HG02798 (cell line): ENCODE data around the gene DHRS13.
"Not testable (repeated sequence)": the region's sequence is repeated elsewhere in the genome, so short reads cannot be mapped to it uniquely, and the experiment has no call there.

Experiments
- ATAC-seq: cut with Tn5 transposase; IDR thresholded peaks from one replicate; pipeline ENCODE4 v1.9.1; 2021; ENCODE audit warnings: mild to moderate bottlenecking; ENCODE audit not compliant: unreplicated experiment, poor library complexity

The DHRS13 gene

DNA sequence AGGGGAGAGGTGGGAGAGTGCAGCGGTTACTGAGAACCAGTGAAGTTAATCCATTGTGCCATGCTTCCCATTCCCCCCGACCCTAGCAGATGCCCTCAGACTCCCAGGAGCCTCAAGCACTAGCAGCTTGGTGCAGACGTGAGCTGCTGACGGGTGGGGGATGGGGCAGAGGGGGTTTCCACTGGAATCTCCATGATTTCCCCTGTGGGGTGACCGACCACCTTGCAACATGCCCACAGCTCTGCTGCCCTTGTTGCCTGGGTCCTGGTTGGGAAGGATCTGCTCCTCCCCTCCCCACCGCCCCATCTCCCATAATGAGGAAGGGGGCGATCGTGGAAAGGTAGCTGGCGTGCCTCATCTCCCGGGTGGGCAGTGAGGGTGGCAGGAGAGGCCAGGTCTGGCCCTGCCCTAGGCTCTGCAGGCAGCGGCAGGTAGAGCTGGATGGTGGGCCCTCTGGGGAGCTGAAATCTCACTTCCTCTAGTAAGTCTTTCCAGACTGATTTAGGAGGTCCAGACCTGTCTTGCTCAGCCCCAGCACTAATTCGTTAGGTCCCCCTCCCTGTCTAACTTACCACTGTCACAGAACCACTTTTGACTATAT, 14.9 kb downstream of the DHRS13 start:
- no peak for ATAC-seq

DNA sequence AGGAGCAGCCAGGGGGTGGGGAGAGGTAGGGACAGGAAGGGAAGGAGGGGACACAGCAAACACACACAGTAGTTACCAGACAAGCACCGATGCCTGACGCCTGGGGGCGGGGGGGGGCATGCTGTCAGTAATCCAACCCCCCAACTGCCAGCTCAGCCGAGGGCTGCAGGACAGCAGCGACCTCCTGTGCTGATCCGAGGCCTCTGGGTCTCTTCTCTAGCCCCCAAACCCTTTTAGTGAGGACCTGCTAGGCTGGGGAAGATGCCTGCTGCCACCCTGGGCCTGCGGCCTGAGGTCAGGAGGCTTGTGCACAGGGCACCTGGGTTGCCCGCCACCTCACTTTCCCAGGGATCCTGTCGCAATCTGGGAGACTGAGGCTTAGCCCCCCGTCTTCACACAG, 16.9 kb downstream of the DHRS13 start:
- ATAC-seq, result no peak

DNA sequence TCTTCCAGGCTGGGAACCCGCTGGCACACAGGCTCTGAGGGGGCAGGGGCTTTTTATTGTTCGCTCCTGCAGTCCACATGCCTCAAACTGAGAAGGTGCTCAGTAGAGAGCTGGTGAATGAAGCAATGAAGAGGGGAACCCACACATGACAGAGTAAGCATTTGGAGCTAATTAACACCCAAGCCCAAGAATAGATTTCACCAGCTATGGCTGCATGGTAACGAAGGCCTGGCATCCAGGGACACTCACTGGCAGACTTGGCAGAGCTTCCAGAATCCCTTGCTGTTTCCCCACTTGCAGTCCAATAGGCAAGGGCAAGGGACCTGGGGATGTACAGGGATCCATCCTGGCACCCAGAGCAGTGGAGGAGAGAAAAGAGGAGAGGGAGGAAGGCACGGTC, 17.5 kb downstream of the DHRS13 start:
- no peak for ATAC-seq

DNA sequence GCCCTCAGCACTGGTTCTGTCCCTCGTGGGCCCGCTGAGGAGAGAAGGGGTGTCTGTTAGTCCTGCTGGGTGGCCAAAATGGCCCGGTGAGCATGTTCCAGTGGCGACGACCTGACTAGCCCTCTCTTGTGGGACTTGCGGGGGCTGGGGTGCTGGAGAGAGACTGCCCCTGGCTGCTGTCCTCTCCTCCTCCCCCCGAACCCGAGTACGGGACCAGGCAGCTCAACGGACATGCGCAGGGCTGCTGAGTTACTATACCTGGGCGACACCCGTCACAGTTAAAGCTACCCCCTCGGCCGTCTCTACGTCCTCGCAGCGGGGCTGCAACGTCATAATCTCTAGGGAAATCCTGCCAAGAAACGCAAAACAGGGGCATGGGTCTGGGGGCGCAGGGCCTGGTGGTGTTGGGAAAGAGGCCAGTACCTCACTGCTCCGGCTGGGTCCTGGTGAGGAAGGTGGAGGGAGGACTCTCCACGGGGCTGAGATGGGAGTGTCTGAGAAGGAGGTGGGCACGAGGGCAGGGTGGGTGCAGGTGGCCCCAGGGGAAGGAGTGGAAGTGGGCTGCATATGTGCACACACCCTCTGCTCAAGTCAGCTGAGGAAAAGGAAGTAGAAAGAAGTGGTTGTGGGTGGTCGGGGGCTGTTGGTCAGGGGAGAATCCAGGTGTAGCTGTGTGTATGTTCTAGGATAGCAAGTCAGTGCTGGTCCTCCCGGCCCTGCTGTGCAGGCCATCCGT, 18.7 kb downstream of the DHRS13 start:
- ATAC-seq, result no peak

DNA sequence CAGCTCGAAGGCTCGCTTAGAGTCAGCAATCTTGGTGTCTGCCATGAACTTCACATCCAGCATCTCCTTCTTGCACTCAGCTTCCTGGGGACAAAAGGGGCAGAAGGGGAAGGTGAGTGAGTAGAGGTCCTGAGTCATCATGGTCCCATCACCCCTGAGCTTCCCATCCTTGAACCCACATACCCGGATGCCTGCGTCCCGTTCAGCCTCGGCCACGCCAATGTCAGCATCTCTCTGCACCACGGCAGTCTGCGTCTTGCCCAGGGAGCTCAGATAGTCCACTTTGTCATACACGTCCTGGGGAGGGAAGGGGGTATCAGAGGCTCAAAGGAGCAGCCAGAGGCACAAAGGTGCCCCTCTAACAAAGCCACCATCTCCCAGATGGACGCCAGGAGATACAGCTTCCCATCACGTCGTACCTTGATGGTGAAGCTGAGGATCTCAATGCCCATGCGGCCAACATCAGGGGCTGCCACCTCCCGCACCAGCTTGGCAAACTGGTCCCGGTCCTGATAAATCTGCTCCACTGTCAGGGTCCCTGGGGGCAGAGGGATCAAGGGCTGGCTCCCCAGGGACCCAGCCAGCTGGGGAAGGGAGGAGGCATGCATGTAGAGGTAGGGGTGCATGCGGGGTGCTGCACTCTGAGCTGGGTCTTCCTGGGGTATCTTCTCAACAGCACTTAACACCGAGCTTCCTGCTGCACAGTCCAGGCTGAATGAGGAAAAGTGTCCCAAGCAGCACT, 20.6 kb downstream of the DHRS13 start:
- ATAC-seq, result no peak

DNA sequence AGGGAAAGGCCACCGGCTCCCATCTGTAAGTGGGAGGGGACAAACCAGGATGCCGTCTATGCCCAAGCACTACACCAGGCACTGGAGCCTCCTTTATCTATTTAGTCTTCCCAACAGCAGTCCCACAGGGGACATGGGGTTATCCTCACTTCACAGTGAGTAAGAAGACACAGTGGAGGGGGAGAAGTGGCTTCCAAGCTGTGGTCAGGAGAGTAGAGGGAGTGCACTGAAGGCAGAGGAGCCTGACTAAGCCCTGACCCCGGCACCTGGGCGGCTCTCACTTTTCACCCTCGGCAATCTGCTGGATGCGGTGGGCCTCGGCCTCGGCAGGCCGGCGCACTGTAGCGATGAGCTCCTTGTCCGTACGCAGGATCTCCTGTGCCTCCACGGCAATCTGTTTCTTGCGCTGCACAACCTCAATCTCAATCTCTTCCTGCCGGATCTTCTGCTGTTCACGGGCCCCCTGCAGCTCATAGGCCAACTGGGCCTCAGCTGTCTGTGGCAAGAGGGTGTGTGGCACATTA, 21.3 kb downstream of the DHRS13 start:
- no peak for ATAC-seq

DNA sequence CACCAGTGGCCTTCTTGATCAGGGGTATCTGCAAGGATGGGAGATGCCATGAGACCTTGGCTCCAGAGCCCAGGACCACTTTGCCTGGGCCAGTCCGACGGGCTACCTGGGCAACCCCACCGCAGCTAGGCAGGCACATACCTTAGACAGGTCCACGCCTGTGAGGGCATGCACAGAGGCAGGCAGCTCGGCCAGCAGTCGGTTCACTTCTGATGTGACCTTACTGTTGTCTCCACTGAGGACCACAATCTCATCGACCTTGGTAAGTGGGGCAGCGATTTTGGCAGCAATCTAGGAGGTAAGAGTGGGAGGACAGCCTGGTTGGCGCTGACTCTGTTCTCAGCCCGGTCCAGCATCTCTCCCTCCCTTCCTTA, 22.3 kb downstream of the DHRS13 start:
- ATAC-seq, result no peak

DNA sequence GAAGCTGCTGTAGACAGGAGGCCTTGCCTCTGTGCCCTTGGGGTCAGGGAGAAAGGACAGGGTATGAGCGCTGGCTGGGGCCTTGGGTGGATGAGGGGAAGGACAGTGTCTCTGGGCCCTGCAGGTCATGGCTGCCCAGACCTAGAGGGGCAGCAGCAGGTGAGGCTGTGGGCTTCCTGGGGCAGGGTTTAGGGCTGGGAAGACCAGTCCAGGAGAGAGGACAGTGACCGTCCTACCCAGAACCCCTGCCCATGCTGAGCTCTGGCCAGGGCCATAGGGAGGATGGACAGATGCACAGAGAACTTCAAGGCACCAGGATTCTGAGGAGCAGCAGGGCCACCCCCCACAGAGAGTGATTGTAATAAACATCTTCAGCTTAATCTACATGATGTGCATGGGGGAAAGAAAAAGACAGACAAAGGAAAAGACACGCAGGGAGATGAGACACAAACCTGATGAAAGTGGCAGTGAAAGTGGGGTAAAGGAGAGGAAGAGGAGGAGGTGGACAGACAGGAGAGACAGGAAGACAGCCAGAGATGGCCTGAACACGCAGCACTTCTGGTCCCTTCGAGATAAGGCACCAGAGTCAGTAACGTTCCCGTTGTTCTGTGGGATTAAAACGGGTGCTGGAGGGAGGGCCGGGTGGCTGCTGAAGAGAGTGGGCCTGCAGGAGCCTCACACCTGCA, 22.9 kb downstream of the DHRS13 start:
- ATAC-seq, result no peak

DNA sequence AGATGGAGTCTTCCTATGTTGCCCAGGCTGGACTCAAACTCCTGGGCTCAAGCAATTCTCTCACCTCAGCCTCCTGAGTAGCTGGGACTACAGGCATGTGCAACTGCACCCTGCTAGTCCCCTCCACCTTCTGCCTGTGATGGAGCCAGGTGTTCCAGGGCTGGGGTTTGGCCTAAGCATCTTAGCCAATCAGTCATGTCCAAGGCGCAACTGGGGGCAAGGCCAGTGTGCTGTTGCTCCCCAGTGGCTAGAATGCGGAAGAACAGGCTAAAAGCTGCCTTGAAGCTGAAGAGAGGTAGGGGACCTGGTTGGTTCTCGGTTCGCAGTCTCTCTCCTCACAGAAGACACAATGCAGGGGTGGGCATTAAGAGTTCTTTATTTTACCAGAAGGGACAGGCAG, 23.9 kb downstream of the DHRS13 start:
- ATAC-seq, result no peak

DNA sequence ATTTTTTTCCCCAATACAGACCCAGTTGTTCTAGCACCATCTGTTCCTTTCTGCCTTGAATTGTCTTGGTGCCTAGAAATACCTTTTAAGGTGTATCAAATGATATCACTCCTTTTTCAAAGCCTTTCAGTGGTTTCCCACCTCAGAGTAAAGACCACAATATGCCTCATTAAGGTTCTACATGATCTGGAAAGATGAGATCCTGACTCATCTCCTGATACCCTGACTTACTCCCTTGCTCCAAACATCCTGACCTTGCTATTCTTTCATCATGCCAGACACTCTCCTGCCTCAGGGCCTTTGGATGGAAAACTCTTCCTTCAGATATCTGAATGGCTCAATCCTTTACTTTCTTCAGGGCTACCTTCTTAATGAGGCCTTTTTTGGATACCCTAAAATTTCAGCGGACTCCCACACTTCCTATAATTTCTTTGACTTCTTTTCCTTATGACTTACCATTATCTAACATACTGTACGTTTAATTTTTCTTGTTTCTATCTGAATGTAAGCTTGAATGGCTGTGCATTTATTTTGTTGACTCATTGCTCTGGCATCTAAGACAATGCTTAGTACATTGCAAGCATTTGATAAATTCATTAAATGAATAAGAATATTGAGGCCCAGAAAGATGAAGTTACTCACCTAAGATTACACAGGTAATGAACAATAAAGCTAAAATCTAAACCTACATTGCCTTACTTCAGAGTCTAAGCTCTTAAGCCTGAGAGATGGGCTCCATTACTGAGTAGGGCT, 24.5 kb downstream of the DHRS13 start:
- no peak for ATAC-seq

DNA sequence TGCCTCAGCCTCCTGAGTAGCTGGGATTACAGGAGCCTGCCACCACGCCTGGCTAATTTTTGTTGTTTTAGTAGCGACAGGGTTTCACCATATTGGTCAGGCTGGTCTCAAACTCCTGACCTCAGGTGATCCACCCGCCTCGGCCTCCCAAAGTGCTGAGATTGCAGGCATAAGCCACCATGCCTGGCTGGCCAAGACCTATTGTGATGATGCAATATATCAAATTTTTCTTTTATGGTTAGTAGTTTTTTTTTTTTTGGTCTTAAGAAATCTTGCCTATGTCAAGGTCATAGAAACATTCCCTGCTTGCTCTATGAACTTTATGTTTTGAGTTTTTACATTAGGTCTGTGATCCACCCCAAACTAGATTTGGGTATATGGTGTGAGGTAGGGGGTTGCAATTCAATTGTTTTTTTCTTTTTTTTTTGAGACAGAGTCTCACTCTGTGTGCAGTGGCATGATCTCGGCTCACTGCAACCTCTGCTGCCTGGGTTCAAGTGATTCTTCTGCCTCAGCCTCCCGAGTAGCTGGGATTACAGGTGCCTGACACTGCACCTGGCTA, 25.6 kb downstream of the DHRS13 start:
- not testable (repeated sequence) for ATAC-seq

DNA sequence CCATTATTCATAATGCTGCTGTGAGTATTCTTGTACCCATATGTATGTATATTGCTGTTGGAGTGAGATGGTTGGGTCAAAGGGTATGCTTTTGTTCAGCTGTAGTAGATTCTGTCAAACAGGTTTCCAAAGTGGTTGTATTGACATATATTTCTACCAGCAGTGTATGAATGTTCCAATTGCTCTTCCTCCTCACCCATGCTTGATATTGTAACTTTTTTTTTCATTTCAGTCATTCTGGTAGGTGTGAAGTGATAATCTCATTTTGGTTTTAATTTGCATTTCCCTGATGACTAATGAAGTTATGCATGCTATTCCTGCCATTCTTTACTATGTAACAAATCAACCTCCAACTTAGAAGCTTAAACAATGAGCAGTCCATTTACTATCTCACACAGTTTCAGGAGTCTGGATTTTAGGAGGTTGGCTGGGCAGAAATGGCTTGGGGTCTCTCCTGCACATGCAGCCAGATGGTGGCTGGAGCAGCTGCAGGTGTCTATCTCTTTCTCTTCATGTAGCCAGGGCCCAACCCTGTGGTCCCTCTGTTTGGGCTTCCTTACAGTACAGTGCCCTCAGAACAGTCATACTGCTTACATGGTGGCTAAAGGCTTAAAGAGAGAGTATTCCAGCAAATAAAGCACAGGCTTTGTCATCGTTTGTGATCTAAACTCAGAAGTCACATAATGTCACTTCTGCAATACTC, 26.9 kb downstream of the DHRS13 start:
- ATAC-seq, result no peak

DNA sequence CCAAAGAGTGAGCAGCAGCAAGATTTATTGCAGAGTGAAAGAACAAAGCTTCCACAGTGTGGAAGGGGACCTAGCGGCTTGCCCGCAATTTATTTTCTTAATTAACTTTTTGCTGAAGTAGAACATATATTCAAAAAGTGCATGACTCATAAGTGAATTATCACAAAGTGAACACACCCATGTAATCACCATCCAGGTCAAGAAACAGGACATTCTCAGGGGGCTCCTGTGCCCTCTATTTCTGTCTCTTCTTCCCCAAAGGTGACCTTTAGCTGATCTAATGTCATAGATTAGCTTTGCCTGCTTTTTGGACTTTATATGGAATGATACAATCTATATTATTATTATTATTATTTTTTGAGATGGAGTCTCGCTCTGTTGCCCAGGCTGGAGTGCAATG, 28.1 kb downstream of the DHRS13 start:
- no peak for ATAC-seq

DNA sequence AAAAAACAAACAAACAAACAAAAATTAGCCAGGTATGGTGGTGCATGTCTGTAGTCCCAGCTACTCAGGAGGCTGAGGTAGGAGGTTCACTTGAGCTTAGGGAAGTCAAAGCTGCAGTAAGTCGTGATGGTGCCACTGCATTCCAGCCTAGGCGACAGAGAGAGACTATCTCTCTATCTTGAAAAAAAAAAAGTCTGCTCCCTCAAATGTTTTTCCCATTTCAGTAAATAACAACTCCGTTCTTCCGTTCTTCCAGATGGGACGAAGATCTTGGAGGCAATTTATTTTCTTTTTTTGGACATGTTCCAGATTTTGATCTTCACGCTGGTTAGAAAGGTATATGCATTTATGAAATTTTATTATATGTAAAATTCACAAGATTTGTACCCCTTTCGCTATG, 29.0 kb downstream of the DHRS13 start:
- ATAC-seq, result no peak

DNA sequence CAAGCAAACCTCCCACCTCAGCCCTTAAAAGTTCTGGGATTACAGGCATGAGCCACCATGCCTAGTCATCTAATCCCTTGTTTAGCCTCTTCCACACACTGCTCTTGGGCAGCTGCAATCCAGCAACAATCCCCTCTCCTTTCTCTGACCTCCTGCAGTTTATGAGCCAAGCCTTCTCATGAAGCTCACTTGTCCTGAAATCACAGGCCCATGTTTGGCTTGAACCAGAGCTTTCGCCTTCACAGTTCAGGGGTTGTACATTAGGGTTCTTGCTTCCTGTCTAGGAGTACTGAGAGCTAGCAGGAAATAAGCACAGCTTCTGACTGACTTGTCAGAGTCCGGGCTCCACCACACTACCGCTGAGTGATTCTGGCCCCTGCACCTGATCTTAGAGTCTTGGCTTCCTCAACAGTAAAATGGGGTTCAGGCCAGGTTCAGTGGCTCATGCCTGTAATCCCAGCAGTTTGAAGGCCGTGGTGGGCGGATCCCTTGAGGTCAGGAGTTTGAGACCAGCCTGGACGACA, 31.8 kb downstream of the DHRS13 start:
- peak; percentile 81 for ATAC-seq

DNA sequence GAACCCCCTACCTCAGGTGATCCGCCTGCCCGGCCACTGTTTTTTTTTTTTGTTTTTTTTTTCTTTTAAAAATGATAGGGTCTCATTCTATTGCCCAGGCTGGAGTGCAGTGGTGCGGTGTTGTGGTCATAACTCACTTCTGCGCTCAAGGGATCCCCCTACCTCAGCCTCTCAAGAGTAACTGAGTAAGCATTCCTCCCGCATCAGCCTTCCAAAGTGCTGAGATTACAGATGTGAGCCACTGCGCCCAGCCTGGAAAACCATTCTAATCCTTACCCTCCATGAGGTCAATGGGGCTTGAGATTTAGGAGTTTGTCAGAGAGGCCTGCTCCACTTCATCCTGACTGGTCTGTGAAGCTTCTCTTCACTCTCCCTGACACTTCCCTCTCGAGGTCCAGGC, 35.6 kb downstream of the DHRS13 start:
- no peak for ATAC-seq

DNA sequence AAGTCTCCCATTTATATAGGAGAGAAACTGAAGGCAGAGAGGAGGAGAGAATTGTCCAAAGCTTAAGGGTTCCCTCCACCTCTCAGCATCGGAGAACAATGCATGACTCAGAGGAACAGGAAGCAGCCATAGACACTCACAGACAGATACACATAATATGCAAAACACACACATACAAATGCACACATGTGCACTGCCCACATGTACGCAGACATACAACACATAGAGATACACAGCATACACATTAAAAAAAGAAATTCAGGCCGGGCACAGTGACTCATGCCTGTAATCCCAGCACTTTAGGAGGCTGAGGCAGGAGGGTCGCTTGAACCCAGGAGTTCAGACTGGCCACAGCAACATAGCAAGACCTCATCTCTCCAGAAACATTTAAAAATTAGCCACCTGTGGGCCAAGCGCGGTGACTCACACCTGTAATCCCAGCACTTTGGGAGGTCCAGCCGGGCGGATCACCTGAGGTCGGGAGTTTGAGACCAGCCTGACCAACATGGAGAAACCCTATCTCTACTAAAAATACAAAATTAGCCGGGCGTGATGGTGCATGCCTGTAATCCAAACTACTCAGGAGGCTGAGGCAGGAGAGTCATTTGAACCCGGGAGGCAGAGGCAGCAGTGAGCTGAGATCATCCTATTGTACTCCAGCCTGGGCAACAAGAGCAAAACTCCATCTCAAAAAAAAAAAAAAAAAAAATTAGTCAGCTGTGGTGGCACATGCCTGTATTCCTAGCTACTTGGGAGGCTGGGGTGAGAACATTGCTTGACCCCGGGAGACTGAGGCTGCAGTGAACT, 36.7 kb downstream of the DHRS13 start:
- no peak for ATAC-seq
